HEK293 (cell line): ENCODE results near the gene CRTAP.

Experiments
- TCF7L2 ChIP-seq: IDR thresholded peaks from 2 replicates; pipeline ENCODE4 v1.6.1; 2011; ENCODE audit warnings: low read depth, mild to moderate bottlenecking, inconsistent platforms, low read length, moderate library complexity, borderline replicate concordance
- TRIM28 ChIP-seq: IDR thresholded peaks from 2 replicates; pipeline ENCODE4 v1.6.1; 2011; ENCODE audit warnings: low read length, control low read depth, borderline replicate concordance
- ZNF10 ChIP-seq: fragments of 450-650 bp; formaldehyde crosslinking; IDR thresholded peaks from 2 replicates; pipeline ENCODE4 v1.5.1; 2017; ENCODE audit warnings: missing biosample characterization, missing genetic modification characterization
- ZNF174 ChIP-seq: fragments of 450-650 bp; formaldehyde crosslinking; IDR thresholded peaks from 2 replicates; pipeline ENCODE4 v1.5.0; 2017; ENCODE audit warnings: missing biosample characterization, mild to moderate bottlenecking, missing genetic modification characterization
- ZNF274 ChIP-seq, 2 experiments: fragments of 200-500 bp in 1 of 2; fragments of 450-650 bp in 1 of 2; sonication (Bioruptor generic) in 1 of 2; formaldehyde crosslinking in 1 of 2; IDR thresholded peaks; 2 replicates each; pipeline versions ENCODE4 v1.5.1 to v1.6.1; 2014 to 2016; ENCODE audit warnings: borderline replicate concordance in 1 of 2, inconsistent platforms in 1 of 2, low read length in 1 of 2, missing biosample characterization in 1 of 2, missing genetic modification characterization in 1 of 2
- ZNF747 ChIP-seq: fragments of 450-650 bp; formaldehyde crosslinking; IDR thresholded peaks from 2 replicates; pipeline ENCODE4 v1.5.1; 2016; ENCODE audit warnings: missing biosample characterization, missing genetic modification characterization
- TF ChIP-seq, protein P1 (sequence below): fragments of 450-650 bp; formaldehyde crosslinking; IDR thresholded peaks from 2 replicates; pipeline ENCODE4 v1.5.1; 2016; ENCODE audit warnings: missing biosample characterization, missing genetic modification characterization
- TF ChIP-seq, protein P2 (sequence below): fragments of 450-650 bp; formaldehyde crosslinking; IDR thresholded peaks from 2 replicates; pipeline ENCODE4 v1.5.1; 2017; ENCODE audit warnings: missing biosample characterization, missing genetic modification characterization
- TF ChIP-seq, protein P3 (sequence below): fragments of 450-650 bp; formaldehyde crosslinking; IDR thresholded peaks from 2 replicates; pipeline ENCODE4 v1.5.1; 2016; ENCODE audit warnings: missing biosample characterization, missing genetic modification characterization
- TF ChIP-seq, protein P4 (sequence below): fragments of 450-650 bp; formaldehyde crosslinking; IDR thresholded peaks from 2 replicates; pipeline ENCODE4 v1.5.1; 2016; ENCODE audit warnings: missing biosample characterization, missing genetic modification characterization

DNA sequence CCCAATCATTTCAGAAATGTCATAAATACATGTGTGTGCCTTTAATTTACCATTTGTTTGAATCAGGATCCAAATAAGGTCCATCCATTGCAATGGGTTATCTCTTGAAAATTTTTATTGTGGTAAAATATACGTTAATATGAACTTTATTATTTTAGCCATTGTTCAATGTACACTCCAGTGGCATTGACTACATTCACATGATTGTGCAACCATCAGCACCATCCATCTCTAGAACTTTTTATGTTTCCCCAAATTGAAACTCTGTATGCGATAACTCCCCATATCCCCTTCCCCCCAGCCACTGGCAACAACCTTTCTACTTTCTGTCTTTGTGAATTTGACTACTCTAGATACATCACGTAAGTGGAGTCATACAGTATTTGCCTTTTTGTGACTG is 12.0 kb downstream of the CRTAP start:
- TF ChIP-seq, protein P1, sequence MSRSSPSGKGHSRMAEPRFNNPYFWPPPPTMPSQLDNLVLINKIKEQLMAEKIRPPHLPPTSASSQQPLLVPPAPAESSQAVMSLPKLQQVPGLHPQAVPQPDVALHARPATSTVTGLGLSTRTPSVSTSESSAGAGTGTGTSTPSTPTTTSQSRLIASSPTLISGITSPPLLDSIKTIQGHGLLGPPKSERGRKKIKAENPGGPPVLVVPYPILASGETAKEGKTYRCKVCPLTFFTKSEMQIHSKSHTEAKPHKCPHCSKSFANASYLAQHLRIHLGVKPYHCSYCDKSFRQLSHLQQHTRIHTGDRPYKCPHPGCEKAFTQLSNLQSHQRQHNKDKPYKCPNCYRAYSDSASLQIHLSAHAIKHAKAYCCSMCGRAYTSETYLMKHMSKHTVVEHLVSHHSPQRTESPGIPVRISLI (tag by site-specific recombination), result no peak
- TF ChIP-seq ZNF274 (IDR thresholded peaks at IDR 0.05; ENCODE audit: low read length) (no peak), ZNF274 (tag by site-specific recombination; IDR thresholded peaks at IDR 0.05; ENCODE audit: borderline replicate concordance) (no peak), TRIM28 (no peak), TCF7L2 (no peak), ZNF10 (no peak), ZNF174 (tag by site-specific recombination) (no peak), ZNF747 (no peak)
- TF ChIP-seq, protein P2, sequence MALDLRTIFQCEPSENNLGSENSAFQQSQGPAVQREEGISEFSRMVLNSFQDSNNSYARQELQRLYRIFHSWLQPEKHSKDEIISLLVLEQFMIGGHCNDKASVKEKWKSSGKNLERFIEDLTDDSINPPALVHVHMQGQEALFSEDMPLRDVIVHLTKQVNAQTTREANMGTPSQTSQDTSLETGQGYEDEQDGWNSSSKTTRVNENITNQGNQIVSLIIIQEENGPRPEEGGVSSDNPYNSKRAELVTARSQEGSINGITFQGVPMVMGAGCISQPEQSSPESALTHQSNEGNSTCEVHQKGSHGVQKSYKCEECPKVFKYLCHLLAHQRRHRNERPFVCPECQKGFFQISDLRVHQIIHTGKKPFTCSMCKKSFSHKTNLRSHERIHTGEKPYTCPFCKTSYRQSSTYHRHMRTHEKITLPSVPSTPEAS (tag by site-specific recombination), result no peak
- TF ChIP-seq, protein P3, sequence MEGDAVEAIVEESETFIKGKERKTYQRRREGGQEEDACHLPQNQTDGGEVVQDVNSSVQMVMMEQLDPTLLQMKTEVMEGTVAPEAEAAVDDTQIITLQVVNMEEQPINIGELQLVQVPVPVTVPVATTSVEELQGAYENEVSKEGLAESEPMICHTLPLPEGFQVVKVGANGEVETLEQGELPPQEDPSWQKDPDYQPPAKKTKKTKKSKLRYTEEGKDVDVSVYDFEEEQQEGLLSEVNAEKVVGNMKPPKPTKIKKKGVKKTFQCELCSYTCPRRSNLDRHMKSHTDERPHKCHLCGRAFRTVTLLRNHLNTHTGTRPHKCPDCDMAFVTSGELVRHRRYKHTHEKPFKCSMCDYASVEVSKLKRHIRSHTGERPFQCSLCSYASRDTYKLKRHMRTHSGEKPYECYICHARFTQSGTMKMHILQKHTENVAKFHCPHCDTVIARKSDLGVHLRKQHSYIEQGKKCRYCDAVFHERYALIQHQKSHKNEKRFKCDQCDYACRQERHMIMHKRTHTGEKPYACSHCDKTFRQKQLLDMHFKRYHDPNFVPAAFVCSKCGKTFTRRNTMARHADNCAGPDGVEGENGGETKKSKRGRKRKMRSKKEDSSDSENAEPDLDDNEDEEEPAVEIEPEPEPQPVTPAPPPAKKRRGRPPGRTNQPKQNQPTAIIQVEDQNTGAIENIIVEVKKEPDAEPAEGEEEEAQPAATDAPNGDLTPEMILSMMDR (tag by site-specific recombination), result no peak
- TF ChIP-seq, protein P4, sequence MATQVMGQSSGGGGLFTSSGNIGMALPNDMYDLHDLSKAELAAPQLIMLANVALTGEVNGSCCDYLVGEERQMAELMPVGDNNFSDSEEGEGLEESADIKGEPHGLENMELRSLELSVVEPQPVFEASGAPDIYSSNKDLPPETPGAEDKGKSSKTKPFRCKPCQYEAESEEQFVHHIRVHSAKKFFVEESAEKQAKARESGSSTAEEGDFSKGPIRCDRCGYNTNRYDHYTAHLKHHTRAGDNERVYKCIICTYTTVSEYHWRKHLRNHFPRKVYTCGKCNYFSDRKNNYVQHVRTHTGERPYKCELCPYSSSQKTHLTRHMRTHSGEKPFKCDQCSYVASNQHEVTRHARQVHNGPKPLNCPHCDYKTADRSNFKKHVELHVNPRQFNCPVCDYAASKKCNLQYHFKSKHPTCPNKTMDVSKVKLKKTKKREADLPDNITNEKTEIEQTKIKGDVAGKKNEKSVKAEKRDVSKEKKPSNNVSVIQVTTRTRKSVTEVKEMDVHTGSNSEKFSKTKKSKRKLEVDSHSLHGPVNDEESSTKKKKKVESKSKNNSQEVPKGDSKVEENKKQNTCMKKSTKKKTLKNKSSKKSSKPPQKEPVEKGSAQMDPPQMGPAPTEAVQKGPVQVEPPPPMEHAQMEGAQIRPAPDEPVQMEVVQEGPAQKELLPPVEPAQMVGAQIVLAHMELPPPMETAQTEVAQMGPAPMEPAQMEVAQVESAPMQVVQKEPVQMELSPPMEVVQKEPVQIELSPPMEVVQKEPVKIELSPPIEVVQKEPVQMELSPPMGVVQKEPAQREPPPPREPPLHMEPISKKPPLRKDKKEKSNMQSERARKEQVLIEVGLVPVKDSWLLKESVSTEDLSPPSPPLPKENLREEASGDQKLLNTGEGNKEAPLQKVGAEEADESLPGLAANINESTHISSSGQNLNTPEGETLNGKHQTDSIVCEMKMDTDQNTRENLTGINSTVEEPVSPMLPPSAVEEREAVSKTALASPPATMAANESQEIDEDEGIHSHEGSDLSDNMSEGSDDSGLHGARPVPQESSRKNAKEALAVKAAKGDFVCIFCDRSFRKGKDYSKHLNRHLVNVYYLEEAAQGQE, result no peak
